NCI-H128 (cell line): ENCODE data around the gene TMEM253.

ENCODE experiments used
- DNase-seq: peaks from one replicate; lab custom pipeline; 2025; ENCODE audit not compliant: unreplicated experiment; lab: John Stamatoyannopoulos, UW

Gene TMEM253

DNA sequence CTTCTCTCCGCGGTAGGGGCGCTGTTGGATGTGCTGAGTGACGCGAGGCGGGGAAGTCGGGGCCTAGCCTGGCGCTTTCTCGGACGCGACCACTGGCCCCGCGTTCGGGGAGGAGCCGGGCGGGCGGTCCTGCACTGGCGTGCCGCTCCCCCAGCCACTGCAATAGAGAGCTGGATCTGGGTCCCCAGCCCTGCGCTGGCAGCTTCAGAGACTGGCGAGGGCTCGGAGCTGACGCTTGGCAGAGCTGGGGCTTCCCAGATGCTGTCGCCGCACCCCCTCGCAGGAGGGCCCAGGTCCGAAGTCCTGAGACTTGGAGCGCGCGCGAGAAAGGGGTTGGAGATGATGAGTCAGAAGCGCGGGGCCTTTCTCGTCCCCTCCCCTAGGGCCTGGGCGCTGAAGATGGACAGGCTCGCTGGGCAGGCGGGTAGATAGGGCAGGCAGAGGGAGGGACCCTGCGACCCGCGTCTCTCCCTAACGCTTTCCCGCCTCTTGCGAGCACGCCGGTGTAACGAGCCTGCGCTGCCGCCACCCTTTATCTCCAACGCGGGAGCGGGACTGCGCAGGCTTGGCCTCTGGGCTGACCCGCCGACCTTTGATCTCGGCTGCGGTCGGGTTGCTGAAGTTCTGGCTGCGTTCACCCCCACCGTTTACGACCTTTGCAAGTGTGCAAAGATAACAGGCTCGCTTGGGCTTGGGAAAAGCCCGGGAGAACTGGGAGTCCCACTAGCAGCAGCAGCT is 3.0 kb downstream of the TMEM253 start:
- DNase-seq = peak; percentile 93

DNA sequence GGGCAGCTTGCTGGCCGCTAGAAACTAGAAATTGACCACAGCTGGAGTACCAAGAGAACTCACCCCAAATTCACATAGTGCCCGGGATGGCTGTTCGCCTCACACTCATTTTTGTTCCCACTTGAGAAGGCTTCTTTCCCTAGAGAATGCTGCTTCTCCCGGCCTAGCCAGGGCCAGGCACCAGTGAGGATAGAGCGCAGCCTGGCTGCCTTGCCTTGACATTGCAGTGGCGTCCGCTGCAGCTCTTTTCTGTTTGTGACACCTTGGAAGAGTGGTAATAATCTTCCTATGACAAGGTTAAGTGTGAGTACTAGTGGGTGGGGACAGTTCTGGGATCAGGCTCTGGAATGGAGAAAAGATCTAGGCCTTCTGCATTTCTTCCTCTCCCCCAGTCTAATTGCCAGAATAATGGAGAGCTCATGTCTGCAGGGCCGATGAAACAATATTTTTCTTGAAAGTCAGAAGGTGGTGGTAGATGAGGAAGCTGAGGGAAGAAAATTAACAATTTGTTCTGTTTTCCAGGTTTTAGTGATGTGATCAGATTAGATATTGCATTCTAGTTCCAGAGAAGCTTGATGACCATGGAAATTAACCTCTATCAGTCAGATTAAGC is 3.7 kb downstream of the TMEM253 start:
- DNase-seq = peak; percentile 76

DNA sequence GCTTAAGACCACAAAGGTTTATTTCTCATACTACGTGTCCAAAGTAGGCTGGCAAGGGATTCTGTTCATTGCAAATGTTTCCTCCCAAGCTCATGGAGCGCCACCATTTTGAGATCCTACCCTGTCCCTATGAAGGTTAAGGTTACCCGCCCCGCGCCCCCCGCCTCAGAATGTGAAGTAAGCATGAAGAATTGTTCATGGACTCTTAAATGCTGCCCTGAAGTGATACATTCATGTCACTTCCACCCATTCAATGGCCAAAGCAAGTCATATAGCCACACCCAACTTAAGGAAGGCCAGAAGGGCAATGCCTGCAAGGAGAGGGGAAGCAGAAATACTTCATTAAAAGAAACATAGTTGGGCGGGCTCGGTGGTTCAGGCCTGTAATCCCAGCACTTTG is 4.2 kb downstream of the TMEM253 start:
- no peak for DNase-seq

DNA sequence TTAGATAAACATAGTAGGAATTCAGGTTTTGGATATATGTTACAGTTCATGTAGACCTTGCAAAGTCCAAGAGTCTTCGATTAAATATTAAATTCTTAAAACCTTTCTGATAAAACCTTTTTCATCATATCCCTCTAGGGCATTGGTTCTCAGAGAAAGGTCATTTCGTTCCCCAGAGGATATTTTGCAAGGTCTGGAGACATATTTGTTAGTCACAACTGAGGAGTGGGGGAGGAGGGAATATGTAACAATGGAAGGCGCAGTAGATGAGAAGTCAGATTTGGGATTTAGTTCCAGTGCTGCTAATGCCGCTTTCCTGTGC is 5.3 kb downstream of the TMEM253 start:
- no peak for DNase-seq

DNA sequence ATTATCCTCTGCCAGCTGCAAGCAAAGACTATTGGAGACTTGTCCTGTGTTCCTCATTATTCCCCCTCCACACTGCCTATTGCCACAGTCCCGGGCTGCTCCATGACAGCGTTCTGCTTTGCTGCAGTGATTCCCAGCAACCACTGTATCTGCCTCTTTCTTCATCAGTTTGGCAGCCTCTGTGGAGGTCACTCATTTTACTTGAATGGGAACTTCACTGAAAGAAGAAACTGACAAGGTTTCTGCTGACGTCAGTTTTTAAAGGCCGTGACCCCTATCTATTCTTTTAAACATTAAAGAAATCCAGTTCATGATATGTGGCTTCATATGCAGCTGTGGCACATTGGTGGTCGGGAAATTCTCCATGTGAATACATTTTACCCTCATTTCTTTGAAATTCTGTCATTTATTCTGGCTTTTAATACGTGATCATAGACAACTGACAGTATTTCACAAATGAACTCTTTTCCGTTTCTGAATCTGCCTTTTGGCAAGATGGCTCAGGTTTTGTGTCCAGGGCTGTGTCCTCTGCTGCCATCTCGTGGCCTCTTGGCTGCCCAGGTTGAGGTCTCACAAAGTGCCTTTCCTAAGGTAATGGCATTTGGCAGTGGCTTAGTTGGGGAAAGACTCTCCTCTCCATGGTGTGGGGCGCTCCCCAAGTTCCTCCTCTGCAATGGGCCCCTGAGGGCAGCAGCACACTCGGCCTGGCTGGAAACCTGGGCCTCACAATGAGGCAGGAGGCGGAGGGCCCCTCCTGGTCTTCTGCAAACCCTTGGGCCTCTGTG is 5.8 kb downstream of the TMEM253 start:
- peak; percentile 53 for DNase-seq

DNA sequence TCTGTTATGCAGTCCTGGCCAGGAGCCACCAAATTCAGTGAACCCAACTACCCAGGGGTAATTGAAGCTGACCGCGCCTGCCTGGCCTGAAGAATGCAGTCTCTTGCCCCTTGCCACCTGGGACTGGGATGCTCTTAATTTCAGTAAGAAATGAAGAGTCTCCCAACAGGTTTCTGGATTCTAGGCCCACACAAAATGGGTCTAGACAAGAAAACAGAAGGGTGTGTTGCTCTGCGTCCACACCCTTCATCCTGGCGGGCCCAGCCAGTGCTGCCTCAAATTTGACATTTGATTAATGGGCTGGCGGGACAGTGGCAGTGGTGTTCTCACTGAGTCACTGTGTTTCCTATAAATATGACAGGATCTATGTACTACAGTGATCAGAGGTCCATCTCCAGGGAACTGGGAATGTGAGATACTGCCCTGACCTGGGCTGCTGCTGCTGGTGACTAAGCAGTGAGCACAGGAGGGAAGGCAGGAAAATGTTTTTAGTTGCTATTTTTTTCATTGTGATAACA is 6.5 kb downstream of the TMEM253 start:
- no peak for DNase-seq

DNA sequence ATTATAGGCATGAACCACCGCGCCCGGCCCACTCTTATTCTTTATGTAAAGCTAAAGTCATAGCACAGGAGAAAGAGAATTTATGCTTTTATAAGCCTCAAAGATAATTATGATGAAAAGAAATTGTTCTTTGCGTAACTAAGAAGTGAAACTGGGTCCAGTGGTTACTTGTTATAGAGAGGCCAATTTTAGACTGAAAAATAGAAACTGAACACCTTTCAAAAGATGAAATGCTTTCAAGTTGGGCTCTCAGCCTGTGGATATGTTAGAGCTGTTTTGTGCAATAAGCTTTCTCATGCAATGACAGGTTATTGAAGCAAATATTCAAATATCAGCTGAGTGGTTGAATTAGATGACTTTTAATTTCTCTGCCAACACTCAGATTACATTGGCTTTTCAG is 7.9 kb downstream of the TMEM253 start:
- no peak for DNase-seq

DNA sequence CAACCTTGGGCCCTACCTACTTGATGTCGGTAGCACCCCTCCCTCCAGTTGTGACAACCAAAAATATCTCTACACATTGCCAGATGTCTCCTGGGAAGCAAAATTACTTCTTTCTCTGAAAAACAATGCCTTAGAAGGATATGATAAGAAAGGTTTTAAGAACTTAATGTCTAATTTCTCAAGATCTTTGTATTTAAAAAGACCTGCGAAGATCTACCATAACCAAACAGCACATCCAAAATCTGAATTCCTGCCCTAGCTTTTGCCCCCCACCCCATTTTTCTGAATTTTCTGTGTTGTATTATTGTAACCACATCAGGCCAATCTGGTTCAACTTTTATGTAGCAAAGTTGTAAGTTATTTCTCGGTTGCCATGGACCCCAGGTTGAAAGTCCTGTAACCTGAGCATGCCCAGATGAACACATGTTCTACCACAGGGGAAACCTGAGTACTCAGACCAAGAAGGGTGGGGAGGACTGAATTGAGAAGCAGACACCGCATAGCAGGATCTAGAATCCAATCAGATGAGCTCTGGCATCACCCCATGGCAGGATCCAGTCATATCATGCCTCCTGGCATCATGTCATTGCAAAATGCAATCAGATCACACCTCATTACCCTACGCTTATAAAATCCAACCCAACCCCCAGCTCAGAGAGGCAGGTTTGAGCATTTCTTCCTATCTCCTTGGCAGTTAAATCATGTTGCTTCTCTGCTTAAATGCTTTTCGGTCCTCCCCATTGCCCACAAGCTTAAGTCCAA is 8.7 kb downstream of the TMEM253 start:
- DNase-seq = no peak

DNA sequence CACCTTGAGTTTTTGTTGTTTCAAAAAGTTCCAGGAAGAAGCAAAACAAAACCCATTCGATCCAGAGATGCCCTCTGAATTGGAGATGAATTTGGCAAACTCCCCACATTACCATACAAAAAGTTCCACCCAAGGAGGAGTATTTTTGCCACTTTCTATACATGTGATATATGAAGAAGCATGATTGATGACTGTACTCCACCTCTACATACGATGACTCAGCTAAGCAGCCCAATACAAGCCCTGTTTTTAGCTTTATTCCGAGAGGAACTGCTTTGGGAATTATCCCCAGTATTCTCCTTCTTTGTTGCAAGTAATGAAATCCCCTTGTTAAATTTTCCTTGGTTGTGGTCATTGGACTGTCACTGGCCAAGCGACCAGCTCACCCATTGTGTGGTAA is 11.4 kb downstream of the TMEM253 start:
- no peak for DNase-seq

DNA sequence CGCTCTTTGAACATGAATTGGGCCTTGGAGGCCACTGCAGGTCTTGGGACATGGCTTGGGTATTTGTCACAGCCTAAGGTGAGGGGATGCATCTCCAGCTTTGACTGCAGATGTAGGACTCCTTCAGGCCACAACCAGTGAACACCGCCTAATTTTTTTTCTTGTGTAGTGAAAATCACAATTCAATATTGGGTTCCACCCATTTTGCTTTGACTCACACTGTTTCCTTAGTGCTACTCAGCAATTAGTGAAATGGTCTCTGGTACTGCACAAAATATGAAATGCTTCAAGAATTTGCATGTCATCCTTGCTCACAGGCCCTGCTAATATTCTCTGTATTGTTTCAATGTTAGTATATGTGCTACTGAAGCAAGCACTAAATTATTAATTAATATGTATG is 12.5 kb downstream of the TMEM253 start:
- no peak for DNase-seq

DNA sequence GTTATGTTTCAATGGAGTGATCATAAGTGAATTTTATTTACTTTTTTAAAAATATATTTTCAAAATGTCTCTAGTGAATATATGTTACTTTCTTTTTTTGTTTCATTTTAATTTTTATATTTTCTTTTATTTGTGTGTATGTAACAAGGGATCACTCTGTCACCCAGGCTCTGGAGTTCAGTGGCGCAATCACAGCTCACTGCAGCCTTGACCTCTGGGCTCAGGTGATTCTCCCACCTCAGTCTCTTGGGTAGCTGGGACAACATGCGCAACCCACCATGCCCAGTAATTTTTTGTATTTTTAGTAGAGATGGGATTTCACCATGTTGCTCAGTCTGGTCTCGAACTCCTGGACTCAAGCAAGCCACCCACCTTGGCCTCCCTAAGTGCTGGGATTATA is 18.1 kb downstream of the TMEM253 start:
- DNase-seq = no peak

DNA sequence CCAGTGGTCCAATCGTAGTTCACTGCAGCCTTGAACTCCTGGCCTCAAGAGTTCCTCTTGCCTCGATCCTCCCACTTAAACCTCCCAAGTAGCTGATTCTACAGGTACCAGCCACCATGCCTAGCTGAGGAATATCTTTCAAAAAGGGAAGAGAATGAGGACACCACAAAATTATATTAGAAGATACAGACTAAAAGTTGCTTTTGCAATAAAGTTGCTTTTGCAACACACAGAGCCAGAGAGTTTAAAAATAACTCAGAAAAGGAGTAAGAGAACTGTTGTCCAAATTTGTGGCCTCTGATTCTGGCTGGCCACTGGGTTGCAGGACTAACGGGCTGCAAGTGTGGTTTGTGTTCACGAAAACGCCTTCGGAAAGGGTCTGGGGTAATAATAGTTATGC is 19.8 kb downstream of the TMEM253 start:
- no peak for DNase-seq

DNA sequence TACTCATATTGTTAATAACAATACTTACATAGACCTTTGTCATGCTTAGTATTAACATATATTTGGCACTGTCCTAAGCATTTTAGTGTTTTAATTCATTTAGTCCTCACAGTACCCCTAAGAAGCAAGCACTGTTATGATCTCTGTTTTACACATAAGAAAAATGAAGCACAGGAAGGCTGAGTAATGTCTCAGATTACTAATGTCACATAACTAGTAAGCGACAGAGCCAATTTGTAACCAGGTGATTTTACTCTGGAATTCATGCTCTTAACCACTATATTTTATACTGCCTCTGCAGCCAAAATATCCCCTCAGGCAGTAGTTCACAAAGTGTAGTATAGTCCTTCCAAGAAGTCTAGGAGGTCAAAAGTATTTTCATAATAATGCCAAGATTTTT is 20.3 kb downstream of the TMEM253 start:
- no peak for DNase-seq

DNA sequence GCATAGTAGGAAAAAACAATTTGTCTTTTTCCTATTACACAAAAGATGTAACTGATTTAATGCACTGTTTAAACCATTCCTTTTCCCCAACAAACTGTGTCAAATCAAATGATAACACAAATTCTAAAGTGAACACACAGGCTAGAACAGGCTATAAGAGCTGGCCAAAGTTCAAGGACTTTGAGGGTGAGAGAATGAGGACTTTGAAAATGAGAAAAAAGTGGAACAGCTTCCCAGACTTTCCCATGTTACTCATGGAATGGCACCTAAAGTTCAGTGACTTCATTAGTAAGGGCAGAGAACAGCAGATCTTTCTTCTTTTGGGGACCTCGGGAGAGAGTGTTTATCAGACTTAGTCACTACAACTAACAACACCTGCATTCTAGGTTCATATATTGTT is 22.6 kb downstream of the TMEM253 start:
- DNase-seq = no peak

DNA sequence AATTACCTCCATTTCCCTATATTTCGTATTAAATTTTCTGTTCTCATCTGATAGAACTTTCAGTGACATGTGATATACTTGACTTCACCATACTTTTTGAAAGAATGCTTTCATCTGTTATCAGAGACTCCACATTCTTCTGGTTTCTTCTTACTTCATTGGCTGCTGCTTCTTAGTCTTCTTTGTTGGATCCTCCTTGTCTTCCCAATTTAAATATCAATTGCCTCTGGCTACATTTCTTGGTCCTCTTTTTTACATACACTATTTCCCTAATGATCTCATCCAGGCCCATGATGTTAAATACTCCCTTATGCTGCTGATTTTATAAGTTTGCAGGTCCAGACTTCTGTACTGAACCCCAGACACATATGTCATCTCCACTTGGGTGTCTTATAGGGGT is 33.0 kb downstream of the TMEM253 start:
- DNase-seq = no peak

DNA sequence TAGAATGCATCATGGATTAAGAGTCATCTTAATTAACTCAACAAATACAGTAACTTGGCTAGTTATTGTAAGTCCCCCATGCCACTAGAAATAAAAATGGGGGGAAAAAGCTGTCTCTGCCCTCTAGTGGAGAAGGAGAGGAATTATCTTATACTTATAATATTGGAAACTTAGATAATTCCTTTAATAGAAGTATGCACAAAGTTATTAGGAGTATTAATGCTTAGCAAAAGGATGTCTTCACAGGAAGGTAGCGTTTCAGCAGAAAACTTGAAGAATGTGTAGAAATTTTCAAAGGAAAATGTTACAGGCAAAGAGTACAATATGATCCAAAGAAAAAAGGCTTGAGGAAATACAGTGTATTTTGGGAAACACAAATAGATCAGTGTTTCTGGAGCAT is 35.2 kb downstream of the TMEM253 start:
- DNase-seq = no peak

DNA sequence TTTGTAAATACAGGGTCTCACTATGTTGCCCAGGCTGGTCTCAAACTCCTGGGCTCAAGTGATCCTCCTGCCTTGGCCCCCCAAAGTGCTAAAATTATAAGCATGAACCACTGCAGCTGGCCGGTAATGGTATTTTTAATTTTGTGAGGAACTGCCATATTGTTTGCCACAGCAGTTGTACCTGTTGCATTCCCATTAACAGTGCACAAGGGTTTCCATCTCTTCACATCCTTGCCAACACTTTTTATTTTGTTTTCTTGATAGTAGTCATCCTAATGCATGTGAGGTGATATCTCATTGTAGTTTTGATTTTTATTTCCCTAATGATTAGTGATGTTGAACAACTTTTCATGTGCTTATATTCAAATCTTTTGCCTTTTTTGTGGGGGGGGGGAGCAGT is 41.5 kb downstream of the TMEM253 start:
- DNase-seq = no peak

DNA sequence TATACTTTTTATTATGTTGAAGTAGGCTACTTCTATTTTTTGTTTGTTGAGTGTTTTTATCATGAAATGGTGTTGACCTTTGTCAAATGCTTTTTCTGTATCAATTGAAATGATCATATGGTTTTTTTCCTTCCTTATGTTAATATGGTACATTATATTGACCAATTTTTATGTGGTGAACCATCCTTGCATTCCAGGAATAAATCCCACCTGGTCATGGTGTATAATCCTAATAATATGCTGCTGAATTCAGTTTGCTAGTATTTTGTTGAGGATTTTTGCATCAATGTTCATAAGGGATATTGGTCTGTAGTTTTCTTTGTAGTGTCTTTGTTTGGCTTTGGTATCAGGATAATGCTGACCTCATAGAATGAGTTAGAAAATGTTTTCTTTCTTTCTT is 44.6 kb downstream of the TMEM253 start:
- DNase-seq = no peak

DNA sequence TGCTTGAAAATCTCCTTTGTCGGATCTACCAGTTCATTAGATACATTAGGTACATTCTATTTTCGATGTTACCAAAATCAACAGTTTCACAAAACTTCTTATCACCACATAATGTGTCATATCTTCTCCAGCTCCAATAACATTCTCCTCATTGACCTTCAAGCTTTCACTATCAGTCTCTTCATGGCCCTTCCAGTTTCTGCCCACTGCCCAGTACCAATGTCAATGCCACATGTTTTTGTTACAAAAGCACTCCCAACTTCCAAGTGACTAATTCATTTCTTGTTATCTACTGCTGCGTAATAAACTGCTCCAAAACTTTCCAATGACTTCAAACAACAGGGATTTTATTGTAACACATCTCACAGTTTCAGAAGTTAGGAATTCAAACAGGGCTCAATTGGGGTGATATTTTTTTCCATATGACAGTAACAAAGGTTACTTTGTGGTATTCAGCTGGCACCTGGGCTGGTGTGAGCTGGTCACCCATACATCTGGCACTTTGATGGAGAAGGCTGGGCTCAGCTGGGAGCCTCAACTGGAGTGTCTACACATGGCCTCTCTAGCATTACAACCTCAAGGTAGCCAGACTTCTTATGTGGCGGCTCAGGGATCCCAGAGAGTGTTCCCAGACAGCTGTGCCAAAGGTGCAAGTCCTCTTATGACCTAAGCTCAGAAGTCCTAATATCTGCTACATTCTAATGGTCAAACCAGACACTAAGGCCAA is 48.9 kb downstream of the TMEM253 start:
- no peak for DNase-seq
